Esophagus squamous epithelium (tissue), 5 donors: ENCODE measurements around the gene SPDYE6. TPM values are rescaled to one million over a fixed set of nuclear protein-coding genes. Genes with fewer than 3 reads are reported as not detected.
"Not testable (repeated sequence)": the region's sequence is repeated elsewhere in the genome, so short reads cannot be mapped to it uniquely, and the experiment has no call there.

Experiments
- DNase-seq: peaks from one replicate; lab custom pipeline; 2025; lab: John Stamatoyannopoulos, UW
- H3K27ac ChIP-seq, 4 donors: fragments of 200-600 bp; sonication (generic); one replicate each; pipeline ENCODE4 v1.5.1; 2016 to 2019; ENCODE audit warnings: mild to moderate bottlenecking in 1 of 4
- H3K27me3 ChIP-seq, 4 donors: fragments of 200-600 bp; sonication (generic); 1 replicate in 3 of 4; 2 replicates in 1 of 4; pipeline versions ENCODE4 v1.5.1 to v1.6.0; 2017 to 2021; ENCODE audit warnings: antibody characterized with exemption in 1 of 4
- H3K36me3 ChIP-seq, 3 donors: fragments of 200-600 bp; sonication (generic); one replicate each; pipeline ENCODE4 v1.5.1; 2016 to 2019
- H3K4me1 ChIP-seq, 3 donors: fragments of 200-600 bp; sonication (generic); one replicate each; pipeline ENCODE4 v1.5.1; 2017 to 2019
- H3K4me3 ChIP-seq, 4 donors: fragments of 200-600 bp; sonication (generic); 1 replicate in 3 of 4; 2 replicates in 1 of 4; pipeline ENCODE4 v1.5.1; 2016 to 2019; ENCODE audit warnings: mild to moderate bottlenecking in 2 of 4, moderate library complexity in 1 of 4
- H3K9me3 ChIP-seq, 3 donors: fragments of 200-600 bp; sonication (generic); one replicate each; pipeline ENCODE4 v1.5.1; 2016 to 2019
- CTCF ChIP-seq, 6 experiments: fragments of 450-650 bp in 4 of 6; fragments of 200-600 bp in 2 of 6; sonication (generic) in 2 of 6; IDR thresholded peaks; one replicate each; pipeline ENCODE4 v1.5.1; 2016 to 2019; ENCODE audit warnings: antibody characterized with exemption in 6 of 6, mild to moderate bottlenecking in 4 of 6, moderate library complexity in 4 of 6
- POLR2A ChIP-seq, 4 donors: fragments of 450-650 bp; IDR thresholded peaks; one replicate each; pipeline ENCODE4 v1.6.1; 2017; ENCODE audit warnings: antibody characterized with exemption in 4 of 4, mild to moderate bottlenecking in 4 of 4, moderate library complexity in 3 of 4
- WGBS, 2 donors: methylation state at CpG; one replicate each; pipeline ENCODE4 v1.1.5; 2018; 5-methylcytosine and 5-hydroxymethylcytosine counted together
- intact Hi-C: fragments of 100-400 bp; cut with DNase I; formaldehyde crosslinking; loops from one replicate; pipeline ENCODE4 v1.15.0; 2022
- total RNA-seq, 4 donors: library from RNA; depleted of rRNA; stranded (reverse); fragments of >200 nt; gene quantifications; one replicate each; pipeline ENCODE4 v1.1.0, GENCODE V29; 2016
- donor health status: DM: yes; HTN: yes; CAD: no.

SPDYE6 gene
- total RNA-seq, 4 donors from 2014 or later, result not detected

GRCh38 chr7:102335574-102335973, 20.7 kb downstream of the SPDYE6 start:
- H3K9me3 ChIP-seq, H3K4me1 ChIP-seq, H3K4me3 ChIP-seq, H3K27ac ChIP-seq, H3K36me3 ChIP-seq, DNase-seq, intact Hi-C loops: not testable (repeated sequence)
- H3K27me3 ChIP-seq, result peaks cover 0 to 14% (median 0%) of the 10 kb centered on the region in 4 donors
- 76 to 83% methylated on average over 7 of the region's 7 CpGs for WGBS, 2 donors

- 76 to 80% methylated on average over 7 to 8 of the region's 8 CpGs for WGBS, 2 donors
- peaks cover 0 to 28% (median 0%) of the 10 kb centered on the region in 4 donors for H3K27me3 ChIP-seq
- H3K27ac ChIP-seq, H3K36me3 ChIP-seq, DNase-seq, H3K4me3 ChIP-seq, intact Hi-C loops, H3K9me3 ChIP-seq, H3K4me1 ChIP-seq: not testable (repeated sequence)
These were observed 25.4 kb downstream of the SPDYE6 start for GRCh38 chr7:102330666-102331460.

- H3K27ac ChIP-seq, intact Hi-C loops: not testable (repeated sequence)
- WGBS, 2 donors, result 36 to 54% methylated on average over 5 to 6 of the region's 9 CpGs
These were observed 26.9 kb downstream of the SPDYE6 start for GRCh38 chr7:102329366-102329765.

GRCh38 chr7:102328863-102329262, 27.4 kb downstream of the SPDYE6 start:
- H3K4me3 ChIP-seq, intact Hi-C loops, H3K9me3 ChIP-seq, H3K4me1 ChIP-seq, H3K27ac ChIP-seq, H3K36me3 ChIP-seq, DNase-seq: not testable (repeated sequence)
- 50 to 56% methylated on average over 4 to 5 of the region's 5 CpGs for WGBS, 2 donors
- peaks cover 0 to 33% (median 0%) of the 10 kb centered on the region in 4 donors for H3K27me3 ChIP-seq

More at GRCh38 chr7:102329366-102329765, 26.9 kb downstream of the SPDYE6 start:
- not testable (repeated sequence) for H3K4me3 ChIP-seq, DNase-seq, H3K9me3 ChIP-seq, H3K36me3 ChIP-seq, H3K4me1 ChIP-seq
- H3K27me3 ChIP-seq, result peaks cover 0 to 29% (median 0%) of the 10 kb centered on the region in 4 donors

- H3K9me3 ChIP-seq, DNase-seq, H3K36me3 ChIP-seq, H3K27ac ChIP-seq, intact Hi-C loops, H3K4me3 ChIP-seq, H3K4me1 ChIP-seq: not testable (repeated sequence)
- H3K27me3 ChIP-seq, result peaks cover 0 to 31% (median 0%) of the 10 kb centered on the region in 4 donors
- WGBS, 2 donors, result 75 to 84% methylated on average over 6 of the region's 6 CpGs
These were observed 29.1 kb downstream of the SPDYE6 start for GRCh38 chr7:102327183-102327582.

GRCh38 chr7:102326157-102326889, 29.9 kb downstream of the SPDYE6 start:
- WGBS, 2 donors, result 71 to 80% methylated on average over 11 of the region's 11 CpGs
- Histone ChIP-seq H3K4me3 (no peak overlapping the region), H3K27me3 (peaks cover 0 to 37% (median 0%) of the 10 kb centered on the region in 4 donors), H3K36me3 (no peaks in the 10 kb centered on the region), H3K4me1 (peaks cover 0 to 5% (median 1%) of the 10 kb centered on the region in 3 donors), H3K27ac (no peak overlapping the region), H3K9me3 (no peaks in the 10 kb centered on the region)
- TF ChIP-seq POLR2A (IDR thresholded peaks at IDR 0.05) (no peak), CTCF (IDR thresholded peaks at IDR 0.05) (no peak)
- no peak for DNase-seq
- intact Hi-C loops, result no loop called here

- H3K9me3 ChIP-seq, DNase-seq, H3K36me3 ChIP-seq, H3K27ac ChIP-seq, intact Hi-C loops, H3K4me3 ChIP-seq: not testable (repeated sequence)
- Histone ChIP-seq H3K4me1 (peaks cover 0 to 16% (median 7%) of the 10 kb centered on the region in 3 donors), H3K27me3 (peaks cover 0 to 41% (median 0%) of the 10 kb centered on the region in 4 donors)
- 86 to 89% methylated on average over 6 to 10 of the region's 11 CpGs for WGBS, 2 donors
These were observed 31.1 kb downstream of the SPDYE6 start for GRCh38 chr7:102325106-102325505.

GRCh38 chr7:102323914-102324195, 32.4 kb downstream of the SPDYE6 start:
- no peak overlapping the region for H3K27ac ChIP-seq
- no peaks in the 10 kb centered on the region for H3K9me3 ChIP-seq
- H3K4me3 ChIP-seq, result no peak overlapping the region
- peaks cover 0 to 33% (median 0%) of the 10 kb centered on the region in 4 donors for H3K27me3 ChIP-seq
- H3K4me1 ChIP-seq, result peaks cover 0 to 29% (median 7%) of the 10 kb centered on the region in 3 donors
- 73 to 74% methylated on average over 4 to 5 of the region's 5 CpGs for WGBS, 2 donors
- no peak for DNase-seq
- H3K36me3 ChIP-seq, result no peaks in the 10 kb centered on the region
- TF ChIP-seq POLR2A (IDR thresholded peaks at IDR 0.05) (no peak), CTCF (IDR thresholded peaks at IDR 0.05) (no peak)
- intact Hi-C loops, result no loop called here
